Activated T-helper 2 cell treated with anti-CD3 and anti-CD28 coated beads, Interferon-gamma antibody, Interleukin-2, Interleukin-4, amounts not matched to agents 10 μg/mL and 5 μg/mL and 100 μg/mL, durations not matched to agents 14 hours and 24 hours and 36 hours (primary cell): ENCODE measurements around the gene SPHK2. TPM values are rescaled to one million over a fixed set of nuclear protein-coding genes. Genes with fewer than 3 reads are reported as not detected.

Experiments
- DNase-seq: peaks from one replicate; pipeline ENCODE4 v3.0.0; 2021; ENCODE audit warnings: low spot score
- H3K27ac Mint-ChIP-seq: one replicate; pipeline ENCODE4 v1.8.0; 2021; ENCODE audit warnings: mixed read lengths
- H3K27me3 Mint-ChIP-seq: one replicate; pipeline ENCODE4 v1.8.0; 2021; ENCODE audit warnings: low read depth, mixed read lengths
- H3K36me3 Mint-ChIP-seq: one replicate; pipeline ENCODE4 v1.8.0; 2021; ENCODE audit warnings: low read depth, mixed read lengths
- H3K4me1 Mint-ChIP-seq: one replicate; pipeline ENCODE4 v1.8.0; 2021; ENCODE audit warnings: low read depth, mixed read lengths
- H3K4me3 Mint-ChIP-seq: one replicate; pipeline ENCODE4 v1.8.0; 2021; ENCODE audit warnings: low read depth, mild to moderate bottlenecking, moderate library complexity, mixed read lengths
- H3K9me3 Mint-ChIP-seq: one replicate; pipeline ENCODE4 v1.8.0; 2021; ENCODE audit warnings: mixed read lengths
- intact Hi-C: fragments of 100-400 bp; cut with micrococcal nuclease; formaldehyde crosslinking; loops from one replicate; pipeline ENCODE4 v1.15.1; 2023
- total RNA-seq: library from RNA; stranded (reverse); gene quantifications from 2 replicates; pipeline ENCODE4 v1.2.3, GENCODE V29; 2022

Gene SPHK2
- total RNA-seq, 1 donor from 2014 or later = 34.3 TPM

DNA sequence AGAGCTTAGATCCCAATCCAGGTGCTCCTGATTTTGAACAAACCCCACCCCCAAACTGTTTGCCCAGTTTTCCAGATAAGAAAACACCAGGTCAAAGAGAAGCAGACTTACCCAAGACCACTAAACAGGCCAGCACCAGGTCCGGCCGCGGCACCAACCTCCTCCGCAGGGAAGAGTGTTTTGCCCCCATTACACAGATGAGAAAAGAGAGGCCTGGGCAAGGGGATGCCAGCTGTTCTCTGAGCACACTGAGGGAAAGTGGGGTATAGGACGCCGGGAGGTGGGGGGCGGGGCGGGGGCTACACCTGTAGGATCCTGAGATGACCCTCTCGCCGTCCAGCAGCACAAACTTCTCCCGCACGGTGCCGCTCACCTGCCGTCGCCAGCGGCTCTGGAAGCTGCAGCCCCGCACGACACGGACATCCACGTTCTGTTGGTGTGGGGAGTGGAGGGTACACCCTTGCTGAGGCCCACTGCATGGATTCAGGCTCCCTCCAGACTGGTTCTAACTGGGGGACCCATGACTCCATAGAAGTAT is 9.7 kb upstream of the SPHK2 start:
- DNase-seq = no peak
- Mint-ChIP-seq H3K4me1 (peaks cover 2% of the 10 kb centered on the region), H3K27me3 (no peaks in the 10 kb centered on the region), H3K9me3 (no peaks in the 10 kb centered on the region), H3K27ac (no peak overlapping the region), H3K4me3 (no peak overlapping the region), H3K36me3 (peaks cover 6% of the 10 kb centered on the region)
- intact Hi-C loops = loop anchor here (2.0 kb wide), 1 partner anchor 103 kb away; no protein-coding TSS in a partner anchor

DNA sequence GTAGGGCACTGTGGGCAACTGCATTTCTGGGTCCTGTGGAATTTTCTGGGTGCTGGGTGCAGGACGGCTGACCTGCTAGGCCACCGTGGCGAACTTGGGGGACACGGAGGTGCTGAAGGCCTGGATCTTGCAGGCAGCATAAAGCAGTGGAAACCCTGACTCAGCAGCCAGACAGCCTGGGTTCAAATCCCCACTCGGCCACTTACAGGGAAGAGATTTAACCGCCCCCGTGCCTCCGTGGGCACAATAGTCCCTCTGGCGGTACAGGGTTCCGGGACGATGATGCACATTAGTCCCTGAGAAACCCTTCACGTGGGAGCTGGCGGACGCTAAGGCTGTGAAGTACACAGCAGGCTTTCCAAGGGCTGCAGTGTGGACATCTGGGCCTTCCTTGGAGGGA is 7.4 kb upstream of the SPHK2 start:
- peaks cover 8% of the 10 kb centered on the region for H3K4me1 Mint-ChIP-seq
- H3K27me3 Mint-ChIP-seq = no peaks in the 10 kb centered on the region
- no peak for DNase-seq
- intact Hi-C loops = no loop called here
- no peak overlapping the region for H3K4me3 Mint-ChIP-seq
- H3K27ac Mint-ChIP-seq = no peak overlapping the region
- H3K9me3 Mint-ChIP-seq = no peaks in the 10 kb centered on the region
- peaks cover 26% of the 10 kb centered on the region for H3K36me3 Mint-ChIP-seq

DNA sequence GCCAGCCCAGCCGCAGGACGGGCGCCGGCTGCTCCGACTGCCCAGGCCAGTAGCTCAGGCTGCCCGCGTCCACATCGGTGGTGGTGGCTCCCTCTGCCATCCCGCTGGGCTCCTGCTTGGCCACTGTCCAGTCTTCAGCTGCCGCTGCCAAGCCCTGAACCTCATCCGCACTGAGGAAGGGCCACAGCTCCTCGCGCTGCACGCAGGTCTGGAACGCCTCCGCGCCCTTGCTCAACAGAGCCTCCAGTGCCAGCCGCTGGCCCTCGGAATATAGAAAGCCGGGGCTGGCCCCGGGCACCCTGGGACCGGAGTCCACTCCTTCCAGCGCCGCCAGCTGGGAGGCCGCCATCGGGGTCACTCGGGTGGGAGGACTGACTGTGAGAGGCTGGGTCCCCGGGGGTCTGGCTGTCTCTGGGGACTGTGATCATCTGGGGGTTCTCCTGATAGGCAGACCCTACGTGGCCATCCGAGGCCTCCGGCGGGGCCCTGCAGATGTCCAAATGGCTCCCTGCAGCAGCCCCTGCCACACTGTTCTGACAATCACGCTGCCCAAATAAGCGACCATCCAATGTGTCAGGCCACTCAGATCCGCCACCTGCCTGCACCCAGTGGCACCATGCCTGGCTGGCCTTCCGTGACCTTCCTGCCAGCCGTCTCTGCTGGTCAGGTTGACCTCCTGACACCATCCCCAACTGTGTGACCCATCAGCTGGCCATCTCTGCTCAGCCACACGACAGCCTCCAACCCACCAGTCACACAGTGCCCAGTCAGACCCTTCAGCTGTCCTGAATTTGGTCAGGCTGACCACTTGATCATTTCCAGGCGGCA is 6.1 kb upstream of the SPHK2 start:
- Mint-ChIP-seq H3K27me3 (no peaks in the 10 kb centered on the region), H3K27ac (no peak overlapping the region), H3K9me3 (no peaks in the 10 kb centered on the region), H3K4me1 (peaks cover 10% of the 10 kb centered on the region), H3K4me3 (no peak overlapping the region), H3K36me3 (peaks cover 40% of the 10 kb centered on the region)
- no peak for DNase-seq
- intact Hi-C loops = no loop called here

DNA sequence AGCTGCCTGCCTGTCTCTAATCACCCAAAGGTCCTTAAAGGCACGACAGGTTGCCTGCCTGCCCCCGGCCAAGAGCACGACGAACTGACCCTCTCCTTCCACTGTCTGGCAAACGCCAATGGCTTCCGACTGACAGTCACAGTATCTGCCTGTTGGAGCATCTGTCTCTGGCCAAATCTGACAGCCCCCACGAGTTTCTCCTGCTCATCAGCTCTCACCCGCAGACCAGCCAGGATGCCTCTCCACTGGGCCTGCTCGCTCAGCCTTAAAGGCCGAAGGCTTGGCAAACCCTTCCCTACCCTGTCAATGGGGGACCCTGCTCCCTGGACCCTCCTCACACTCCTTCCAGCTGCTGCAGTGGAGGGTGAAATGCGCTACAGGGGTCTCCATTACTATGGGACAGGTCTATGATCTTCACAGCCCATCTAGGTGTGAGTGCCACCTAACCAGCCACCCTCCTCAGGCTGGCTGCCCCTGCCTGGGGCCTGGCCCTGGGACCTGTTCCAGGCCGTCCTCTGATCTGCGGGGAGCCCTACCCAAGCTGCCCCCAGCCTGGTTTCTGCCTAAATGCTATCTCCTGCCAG is 5.4 kb upstream of the SPHK2 start:
- peaks cover 47% of the 10 kb centered on the region for H3K36me3 Mint-ChIP-seq
- intact Hi-C loops = no loop called here
- no peaks in the 10 kb centered on the region for H3K9me3 Mint-ChIP-seq
- H3K27ac Mint-ChIP-seq = peak overlapping the region; percentile 28
- H3K27me3 Mint-ChIP-seq = no peaks in the 10 kb centered on the region
- DNase-seq = no peak
- no peak overlapping the region for H3K4me3 Mint-ChIP-seq
- peaks cover 10% of the 10 kb centered on the region for H3K4me1 Mint-ChIP-seq

DNA sequence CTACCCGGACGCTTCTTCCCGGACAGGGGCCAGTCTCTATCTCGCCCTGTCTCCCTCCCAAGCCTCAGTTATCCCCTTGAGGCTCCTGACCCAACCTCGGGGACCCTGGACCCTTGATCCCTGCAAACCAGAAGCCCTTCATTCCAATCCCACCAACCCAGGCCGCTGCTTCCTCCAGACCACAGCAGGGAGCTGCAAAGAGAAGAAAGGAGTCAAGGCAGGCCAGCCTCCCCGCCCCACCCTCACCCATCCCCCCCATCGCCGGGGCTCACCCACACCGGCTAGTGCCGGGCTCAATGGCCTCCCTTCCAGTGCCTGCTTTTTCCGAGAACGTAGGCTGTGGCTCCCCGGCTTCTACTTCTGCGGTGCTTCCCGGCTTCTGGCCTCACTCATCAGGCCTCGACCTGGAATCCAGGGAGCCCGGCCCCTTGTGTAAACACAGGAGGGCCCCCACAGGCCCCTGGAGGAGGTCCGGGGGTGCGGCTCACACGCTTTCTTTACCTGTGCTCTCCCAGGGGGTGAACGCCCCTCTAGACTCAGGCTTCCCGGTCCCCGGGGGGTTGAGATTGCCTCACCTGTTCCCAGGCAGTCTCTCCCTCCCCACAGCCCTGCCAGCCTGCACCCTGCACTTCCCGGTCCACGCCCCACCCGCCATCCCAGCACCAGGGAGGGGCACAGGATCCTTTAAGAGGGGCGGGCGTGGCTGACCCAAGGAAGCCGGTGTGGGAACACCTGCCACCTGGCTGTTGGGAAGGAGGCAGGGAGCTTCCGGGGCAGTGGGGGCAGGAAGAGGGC is 4.7 kb upstream of the SPHK2 start, which contains the start of gene FAM83E:
TSS of gene FAM83E (minus strand) at position 641 of the 795 bp plus-strand sequence. CDS start 1,704 bp downstream, outside the sequence.
- peaks cover 48% of the 10 kb centered on the region for H3K36me3 Mint-ChIP-seq
- H3K4me1 Mint-ChIP-seq = peaks cover 12% of the 10 kb centered on the region
- H3K4me3 Mint-ChIP-seq = peak within 1 kb of the TSS; percentile 45
- H3K27ac Mint-ChIP-seq = peak within 1 kb of the TSS; percentile 28
- intact Hi-C loops = no loop called here
- no peaks in the 10 kb centered on the region for H3K27me3 Mint-ChIP-seq
- no peaks in the 10 kb centered on the region for H3K9me3 Mint-ChIP-seq
- DNase-seq = no peak

DNA sequence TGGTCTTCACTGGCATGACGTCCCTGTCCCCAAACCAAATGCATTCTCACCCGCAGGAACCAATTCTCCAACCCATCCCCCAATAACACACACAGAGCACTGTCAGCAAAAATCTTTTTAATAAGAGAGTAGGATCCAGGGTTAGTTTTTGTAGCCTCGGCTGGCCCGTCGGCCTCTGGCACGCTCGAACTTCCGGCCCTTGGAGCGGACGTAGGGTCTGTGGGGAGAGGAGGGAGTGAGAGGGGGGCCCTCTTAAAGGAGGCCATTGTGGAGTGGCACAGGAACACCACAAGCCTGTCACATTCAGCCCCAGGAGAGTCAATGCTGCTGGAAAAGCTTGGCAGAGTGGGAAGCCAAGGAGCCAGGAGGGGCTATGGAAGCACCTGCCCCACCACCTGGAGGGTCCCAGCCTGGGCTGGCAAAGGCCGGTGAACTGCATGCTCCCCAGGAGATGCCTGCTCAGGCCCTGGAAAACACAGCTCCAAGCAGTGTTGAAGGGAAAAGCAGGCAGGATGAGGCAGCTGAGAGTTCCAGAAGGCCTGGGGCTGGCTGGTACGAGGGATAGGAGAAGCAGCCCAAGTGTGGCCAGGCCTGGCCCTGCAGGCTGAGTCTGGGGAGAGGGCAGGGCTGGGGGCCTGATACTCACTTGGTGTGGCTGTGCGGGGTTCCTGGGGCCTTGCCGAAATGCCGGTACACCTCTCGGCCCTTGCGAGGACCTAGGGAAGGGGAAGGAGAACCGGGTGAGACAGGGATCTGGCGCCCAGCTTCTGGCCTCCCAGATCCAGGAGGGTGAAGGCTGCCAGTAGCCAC is 3.9 kb upstream of the SPHK2 start:
- no peak overlapping the region for H3K27ac Mint-ChIP-seq
- no peak for DNase-seq
- intact Hi-C loops = no loop called here
- H3K4me3 Mint-ChIP-seq = peak overlapping the region; percentile 45
- peaks cover 48% of the 10 kb centered on the region for H3K36me3 Mint-ChIP-seq
- no peaks in the 10 kb centered on the region for H3K9me3 Mint-ChIP-seq
- peaks cover 18% of the 10 kb centered on the region for H3K4me1 Mint-ChIP-seq
- H3K27me3 Mint-ChIP-seq = no peaks in the 10 kb centered on the region

DNA sequence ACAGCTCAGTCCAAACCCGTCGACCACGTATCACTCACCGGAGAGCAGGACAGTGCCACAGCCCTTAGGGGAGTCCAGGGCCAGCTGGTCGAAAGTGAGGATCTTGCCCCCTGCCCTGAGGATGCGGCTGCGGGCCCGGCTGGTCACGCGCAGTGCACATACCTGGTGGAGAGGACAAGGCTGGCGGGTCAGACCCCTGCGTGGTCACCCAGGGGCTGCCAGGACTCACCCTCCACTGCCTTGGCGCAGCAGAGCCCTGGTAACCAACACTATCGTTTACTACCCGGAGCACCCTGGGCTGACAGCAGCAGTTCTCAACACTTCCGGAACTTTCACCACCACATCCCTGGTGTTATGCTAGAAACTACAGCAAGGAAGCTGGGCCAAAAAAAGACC is 3.3 kb upstream of the SPHK2 start:
- H3K36me3 Mint-ChIP-seq = peaks cover 48% of the 10 kb centered on the region
- peaks cover 18% of the 10 kb centered on the region for H3K4me1 Mint-ChIP-seq
- DNase-seq = no peak
- no peaks in the 10 kb centered on the region for H3K27me3 Mint-ChIP-seq
- intact Hi-C loops = no loop called here
- peak overlapping the region; percentile 58 for H3K27ac Mint-ChIP-seq
- H3K9me3 Mint-ChIP-seq = no peaks in the 10 kb centered on the region
- peak overlapping the region; percentile 95 for H3K4me3 Mint-ChIP-seq

DNA sequence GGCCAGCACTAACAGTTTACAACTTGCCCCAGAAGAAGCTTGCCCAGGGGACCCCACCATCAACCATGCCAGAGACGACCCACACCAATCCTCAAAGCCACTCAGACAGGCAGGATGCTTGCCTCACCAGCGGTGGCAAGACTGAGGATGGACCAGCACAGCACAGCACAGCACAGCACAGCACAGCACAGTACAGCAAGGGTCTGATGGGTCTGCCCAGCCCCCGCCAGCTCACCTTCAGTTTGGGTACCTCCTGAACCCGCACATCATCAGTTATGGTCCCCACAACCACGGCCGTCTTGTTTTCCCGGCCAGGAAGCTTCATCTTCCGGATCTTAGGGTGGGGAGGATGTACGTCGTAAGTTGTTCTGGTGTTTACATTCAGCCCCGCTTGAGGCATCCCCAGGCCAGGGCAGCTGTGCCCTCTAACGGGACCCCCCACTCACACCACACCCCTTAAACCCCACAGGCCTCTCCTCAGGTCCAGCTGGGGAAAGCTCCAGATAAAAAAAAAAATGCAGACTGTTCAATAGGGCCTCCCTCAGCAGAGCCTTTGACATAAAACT is 2.7 kb upstream of the SPHK2 start:
- intact Hi-C loops = no loop called here
- H3K36me3 Mint-ChIP-seq = peaks cover 51% of the 10 kb centered on the region

DNA sequence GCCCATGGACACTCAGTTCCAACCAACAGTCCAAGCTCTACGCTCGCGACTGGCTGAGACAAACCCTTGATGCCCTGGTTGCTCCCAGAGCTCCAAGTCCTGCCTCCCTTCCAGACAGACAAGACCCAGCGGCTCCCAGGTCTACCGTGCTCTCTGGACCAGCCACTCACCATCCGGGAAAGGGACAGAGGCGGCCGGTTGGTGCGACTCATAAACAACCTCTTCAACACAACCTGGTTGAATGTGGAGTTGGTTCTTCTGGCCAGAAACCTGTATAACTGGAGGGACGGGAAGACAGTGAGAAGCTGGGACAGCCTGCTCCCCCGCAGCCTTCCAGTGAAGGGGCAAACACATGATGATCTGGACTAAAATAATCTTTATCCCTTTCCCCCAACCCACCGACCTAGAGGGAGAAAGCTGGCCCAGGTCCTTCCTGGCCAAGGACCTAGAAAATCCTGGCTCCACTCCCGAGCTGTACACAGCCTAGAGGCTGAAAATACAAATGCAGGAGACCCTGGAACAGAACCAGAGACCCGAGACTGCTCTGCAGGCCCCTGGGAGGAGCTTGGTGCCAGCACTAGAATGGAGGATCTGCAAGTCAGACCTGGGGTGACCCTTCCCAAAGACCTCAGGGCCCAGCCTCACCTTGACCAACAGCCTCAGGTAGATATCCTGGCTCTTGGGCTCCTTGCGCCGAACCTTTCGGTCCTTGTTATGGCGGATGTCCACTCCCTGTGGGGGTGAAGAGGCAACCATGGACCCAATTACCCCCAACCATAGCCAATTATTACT is 2.0 kb upstream of the SPHK2 start:
- no peaks in the 10 kb centered on the region for H3K27me3 Mint-ChIP-seq
- H3K27ac Mint-ChIP-seq = peak overlapping the region; percentile 99
- no peaks in the 10 kb centered on the region for H3K9me3 Mint-ChIP-seq
- intact Hi-C loops = no loop called here
- H3K4me1 Mint-ChIP-seq = peaks cover 25% of the 10 kb centered on the region
- no peak for DNase-seq
- H3K4me3 Mint-ChIP-seq = peak overlapping the region; percentile 95
- H3K36me3 Mint-ChIP-seq = peaks cover 54% of the 10 kb centered on the region

More for the DNA sequence above, 2.7 kb upstream of the SPHK2 start:
- H3K27me3 Mint-ChIP-seq = no peaks in the 10 kb centered on the region
- DNase-seq = no peak
- peaks cover 21% of the 10 kb centered on the region for H3K4me1 Mint-ChIP-seq
- H3K4me3 Mint-ChIP-seq = peak overlapping the region; percentile 95
- peak overlapping the region; percentile 99 for H3K27ac Mint-ChIP-seq
- H3K9me3 Mint-ChIP-seq = no peaks in the 10 kb centered on the region

DNA sequence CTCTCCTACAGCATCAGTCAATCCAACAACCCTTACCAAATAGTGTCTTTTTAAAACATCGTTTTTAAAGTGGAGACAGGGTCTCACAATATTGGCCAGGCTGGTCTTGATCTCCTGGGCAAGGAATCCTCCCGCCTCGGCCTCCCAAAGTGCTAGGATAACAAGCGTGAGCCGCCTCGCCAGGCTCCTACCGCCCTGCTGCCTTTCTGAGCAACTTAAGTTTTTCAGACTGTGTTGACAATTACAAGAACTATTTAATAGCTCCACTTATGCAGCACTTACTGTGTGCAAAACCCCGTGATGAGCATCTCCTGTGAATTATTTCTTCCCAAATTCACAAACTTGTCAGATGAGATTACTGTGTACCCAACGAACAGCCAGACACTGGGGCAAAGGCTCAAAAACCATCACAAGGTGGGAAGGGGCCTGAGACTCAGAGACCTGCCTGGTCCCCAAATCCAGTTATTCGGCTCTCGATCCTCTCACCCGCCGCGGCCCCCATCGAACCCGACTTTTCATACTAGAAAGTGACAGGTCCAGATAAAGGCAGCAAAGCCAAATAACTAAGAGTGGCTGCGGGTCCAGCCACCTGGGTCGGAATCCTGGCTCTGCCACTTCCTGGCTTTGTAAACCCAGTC is 909 bp upstream of the SPHK2 start:
- no peaks in the 10 kb centered on the region for H3K9me3 Mint-ChIP-seq
- no peak for DNase-seq
- H3K4me3 Mint-ChIP-seq = peak overlapping the region; percentile 95
- H3K4me1 Mint-ChIP-seq = peaks cover 28% of the 10 kb centered on the region
- peak overlapping the region; percentile 99 for H3K27ac Mint-ChIP-seq
- intact Hi-C loops = no loop called here
- H3K27me3 Mint-ChIP-seq = no peaks in the 10 kb centered on the region
- peaks cover 60% of the 10 kb centered on the region for H3K36me3 Mint-ChIP-seq
